HepG2 (cell line): ENCODE data around the gene SNX11. TPM values are rescaled to one million over a fixed set of nuclear protein-coding genes. Genes with fewer than 3 reads are reported as not detected.

Experiments used
- DNMT1 ChIP-seq: sonication (generic); formaldehyde crosslinking; IDR thresholded peaks from 2 replicates; pipeline ENCODE4 v1.5.1; 2020; ENCODE audit warnings: mild to moderate bottlenecking, missing genetic modification reagents
- DR1 ChIP-seq: sonication (generic); formaldehyde crosslinking; IDR thresholded peaks from 2 replicates; pipeline ENCODE4 v1.8.0; 2021; ENCODE audit warnings: mild to moderate bottlenecking, missing genetic modification reagents, inconsistent platforms
- KAT7 ChIP-seq: IDR thresholded peaks from 2 replicates; pipeline ENCODE4 v1.6.1; 2018; ENCODE audit warnings: borderline replicate concordance, missing compliant biosample characterization
- TEAD2 ChIP-seq: sonication (generic); formaldehyde crosslinking; IDR thresholded peaks from 2 replicates; pipeline ENCODE4 v1.9.0; 2021; ENCODE audit warnings: missing genetic modification reagents
- TSC22D2 ChIP-seq: sonication (generic); formaldehyde crosslinking; IDR thresholded peaks from 2 replicates; pipeline ENCODE4 v1.5.1; 2020; ENCODE audit warnings: missing genetic modification reagents, mild to moderate bottlenecking, borderline replicate concordance
- ZNF441 ChIP-seq: sonication (generic); formaldehyde crosslinking; IDR thresholded peaks from 2 replicates; pipeline ENCODE4 v1.7.0; 2021; ENCODE audit warnings: missing genetic modification reagents, borderline replicate concordance
- ZNF768 ChIP-seq: sonication (generic); formaldehyde crosslinking; IDR thresholded peaks from 2 replicates; pipeline ENCODE4 v1.4.0; 2020; ENCODE audit warnings: missing genetic modification reagents
- ZNF792 ChIP-seq: IDR thresholded peaks from 2 replicates; pipeline ENCODE4 v1.6.1; 2016
- ZZZ3 ChIP-seq: sonication (generic); formaldehyde crosslinking; IDR thresholded peaks from 2 replicates; pipeline ENCODE4 v1.4.0; 2020; ENCODE audit warnings: missing genetic modification reagents, mild to moderate bottlenecking, borderline replicate concordance
- polyA plus RNA-seq, 8 experiments: library from polyadenylated mRNA; depleted of rRNA in 3 of 8; stranded (reverse) in 7 of 8; unstranded in 1 of 8; fragments of >200 nt; fragmentation: Illumina TruSeq in 4 of 8; extraction: Trizol in 4 of 8; gene quantifications; 2 replicates each; pipeline versions ENCODE4 v1.2.1 to v1.2.3, GENCODE V29; 2011 to 2016; ENCODE audit warnings: low read depth in 4 of 8, missing spikeins in 1 of 8, mixed read lengths in 1 of 8; ENCODE audit not compliant: insufficient read depth in 1 of 8
- total RNA-seq, 5 experiments: library from RNA; depleted of rRNA; stranded (reverse); fragments of >200 nt; fragmentation: Illumina TruSeq; extraction: Trizol; gene quantifications; 2 replicates each; pipeline ENCODE4 v1.2.3, GENCODE V29; 2016; ENCODE audit warnings: low read depth in 1 of 5
- TF ChIP-seq, protein P1 (sequence below): sonication (generic); formaldehyde crosslinking; IDR thresholded peaks from 2 replicates; pipeline ENCODE4 v1.5.1; 2020; ENCODE audit warnings: missing genetic modification reagents, mild to moderate bottlenecking, borderline replicate concordance
- TF ChIP-seq, protein P2 (sequence below): IDR thresholded peaks from 2 replicates; pipeline ENCODE4 v1.6.1; 2016; ENCODE audit warnings: missing biosample characterization, missing genetic modification reagents, low read depth
- TF ChIP-seq, protein P3 (sequence below): sonication (generic); formaldehyde crosslinking; IDR thresholded peaks from 2 replicates; pipeline ENCODE4 v1.4.0; 2020; ENCODE audit warnings: missing genetic modification reagents
- TF ChIP-seq, protein P4 (sequence below): sonication (generic); formaldehyde crosslinking; IDR thresholded peaks from 2 replicates; pipeline ENCODE4 v1.8.1; 2023; ENCODE audit warnings: mild to moderate bottlenecking, missing genetic modification reagents, borderline replicate concordance
- TF ChIP-seq, protein P5 (sequence below): sonication (generic); formaldehyde crosslinking; conservative IDR thresholded peaks from 2 replicates; pipeline ENCODE4 v1.8.1; 2023; ENCODE audit warnings: missing genetic modification reagents
- TF ChIP-seq, protein P6 (sequence below): sonication (generic); formaldehyde crosslinking; IDR thresholded peaks from 2 replicates; pipeline ENCODE4 v1.9.0; 2021; ENCODE audit warnings: missing genetic modification reagents, borderline replicate concordance
- TF ChIP-seq, protein P7 (sequence below): sonication (generic); formaldehyde crosslinking; IDR thresholded peaks from 2 replicates; pipeline ENCODE4; 2020; ENCODE audit warnings: missing genetic modification reagents, mild to moderate bottlenecking, borderline replicate concordance

SNX11 gene
- total and polyA plus RNA-seq, 2 of the 13 experiments (the other 11 are each of a cell fraction or from before 2014, with no cell fraction given) = 12.9 to 14.0 TPM

DNA sequence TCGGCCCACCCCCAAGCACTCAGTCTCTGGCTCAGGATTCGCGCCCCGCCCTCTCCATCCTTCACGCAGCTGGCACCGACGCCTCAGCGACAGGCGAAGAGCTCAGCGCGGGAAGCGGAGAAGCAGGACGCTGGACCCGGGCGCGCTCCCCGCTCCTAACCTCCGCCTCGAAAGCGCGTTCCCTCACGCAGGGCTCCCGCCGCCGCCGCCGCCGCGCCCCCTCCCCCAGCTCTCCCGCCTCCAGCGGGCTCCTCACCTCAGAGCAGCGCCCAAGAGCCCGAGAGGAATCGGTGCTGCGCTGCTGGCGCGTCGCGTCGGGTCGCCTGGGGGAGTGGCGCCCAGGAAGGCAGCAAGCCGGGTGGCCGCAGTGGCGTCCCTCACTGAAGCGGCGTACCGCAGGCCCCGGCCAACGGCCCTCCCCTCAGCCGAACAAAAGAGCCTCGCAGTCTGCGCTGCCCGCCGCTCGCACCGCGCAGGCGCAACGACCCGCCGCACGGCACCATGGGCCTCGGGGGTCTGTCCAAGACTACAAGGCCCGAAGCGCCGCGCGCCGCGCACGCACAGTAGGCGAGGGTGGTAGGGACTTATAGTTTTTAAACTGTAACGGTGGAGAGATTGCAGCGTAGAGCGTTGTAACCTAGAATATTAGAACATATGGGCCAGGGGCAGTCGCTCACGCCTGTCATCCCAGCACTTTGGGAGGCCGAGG lies 6.4 kb upstream of the SNX11 start, which contains the start of gene CBX1 (continued):
- TF ChIP-seq, protein P1, sequence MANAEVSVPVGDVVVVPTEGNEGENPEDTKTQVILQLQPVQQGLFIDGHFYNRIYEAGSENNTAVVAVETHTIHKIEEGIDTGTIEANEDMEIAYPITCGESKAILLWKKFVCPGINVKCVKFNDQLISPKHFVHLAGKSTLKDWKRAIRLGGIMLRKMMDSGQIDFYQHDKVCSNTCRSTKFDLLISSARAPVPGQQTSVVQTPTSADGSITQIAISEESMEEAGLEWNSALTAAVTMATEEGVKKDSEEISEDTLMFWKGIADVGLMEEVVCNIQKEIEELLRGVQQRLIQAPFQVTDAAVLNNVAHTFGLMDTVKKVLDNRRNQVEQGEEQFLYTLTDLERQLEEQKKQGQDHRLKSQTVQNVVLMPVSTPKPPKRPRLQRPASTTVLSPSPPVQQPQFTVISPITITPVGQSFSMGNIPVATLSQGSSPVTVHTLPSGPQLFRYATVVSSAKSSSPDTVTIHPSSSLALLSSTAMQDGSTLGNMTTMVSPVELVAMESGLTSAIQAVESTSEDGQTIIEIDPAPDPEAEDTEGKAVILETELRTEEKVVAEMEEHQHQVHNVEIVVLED (CRISPR knock-in tag) = peak; percentile 96
- TF ChIP-seq, protein P2, sequence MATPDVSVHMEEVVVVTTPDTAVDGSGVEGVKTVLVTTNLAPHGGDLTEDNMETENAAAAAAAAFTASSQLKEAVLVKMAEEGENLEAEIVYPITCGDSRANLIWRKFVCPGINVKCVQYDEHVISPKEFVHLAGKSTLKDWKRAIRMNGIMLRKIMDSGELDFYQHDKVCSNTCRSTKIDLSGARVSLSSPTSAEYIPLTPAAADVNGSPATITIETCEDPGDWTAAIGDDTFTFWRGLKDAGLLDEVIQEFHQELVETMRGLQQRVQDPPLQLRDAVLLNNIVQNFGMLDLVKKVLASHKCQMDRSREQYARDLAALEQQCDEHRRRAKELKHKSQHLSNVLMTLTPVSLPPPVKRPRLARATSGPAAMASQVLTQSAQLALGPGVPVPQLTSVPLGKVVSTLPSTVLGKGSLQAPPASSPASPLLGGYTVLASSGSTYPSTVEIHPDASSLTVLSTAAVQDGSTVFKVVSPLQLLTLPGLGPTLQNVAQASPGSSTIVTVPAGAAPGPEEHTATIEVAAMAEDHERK = peak; percentile 87
- TF ChIP-seq ZNF441 (CRISPR knock-in tag) (peak; percentile 71), ZZZ3 (CRISPR knock-in tag) (peak; percentile 81), ZNF768 (CRISPR knock-in tag) (peak; percentile 65), DR1 (CRISPR knock-in tag) (peak; percentile 88), TSC22D2 (no peak; the same call in 1 of the 2 replicates), DNMT1 (peak; percentile 95; the same call in 1 of the 2 replicates), ZNF792 (peak; percentile 78), KAT7 (CRISPR knock-in tag) (peak; percentile 82; the same call in 1 of the 2 replicates), TEAD2 (CRISPR knock-in tag) (no peak)
- TF ChIP-seq, protein P3, sequence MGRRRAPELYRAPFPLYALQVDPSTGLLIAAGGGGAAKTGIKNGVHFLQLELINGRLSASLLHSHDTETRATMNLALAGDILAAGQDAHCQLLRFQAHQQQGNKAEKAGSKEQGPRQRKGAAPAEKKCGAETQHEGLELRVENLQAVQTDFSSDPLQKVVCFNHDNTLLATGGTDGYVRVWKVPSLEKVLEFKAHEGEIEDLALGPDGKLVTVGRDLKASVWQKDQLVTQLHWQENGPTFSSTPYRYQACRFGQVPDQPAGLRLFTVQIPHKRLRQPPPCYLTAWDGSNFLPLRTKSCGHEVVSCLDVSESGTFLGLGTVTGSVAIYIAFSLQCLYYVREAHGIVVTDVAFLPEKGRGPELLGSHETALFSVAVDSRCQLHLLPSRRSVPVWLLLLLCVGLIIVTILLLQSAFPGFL (CRISPR knock-in tag) = 0 out of 2 replicates have a peak, but pooled peaks have one; percentile 76
- TF ChIP-seq, protein P4, sequence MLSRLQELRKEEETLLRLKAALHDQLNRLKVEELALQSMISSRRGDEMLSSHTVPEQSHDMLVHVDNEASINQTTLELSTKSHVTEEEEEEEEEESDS = no peak; the same call in 1 of the 2 replicates
- TF ChIP-seq, protein P5, sequence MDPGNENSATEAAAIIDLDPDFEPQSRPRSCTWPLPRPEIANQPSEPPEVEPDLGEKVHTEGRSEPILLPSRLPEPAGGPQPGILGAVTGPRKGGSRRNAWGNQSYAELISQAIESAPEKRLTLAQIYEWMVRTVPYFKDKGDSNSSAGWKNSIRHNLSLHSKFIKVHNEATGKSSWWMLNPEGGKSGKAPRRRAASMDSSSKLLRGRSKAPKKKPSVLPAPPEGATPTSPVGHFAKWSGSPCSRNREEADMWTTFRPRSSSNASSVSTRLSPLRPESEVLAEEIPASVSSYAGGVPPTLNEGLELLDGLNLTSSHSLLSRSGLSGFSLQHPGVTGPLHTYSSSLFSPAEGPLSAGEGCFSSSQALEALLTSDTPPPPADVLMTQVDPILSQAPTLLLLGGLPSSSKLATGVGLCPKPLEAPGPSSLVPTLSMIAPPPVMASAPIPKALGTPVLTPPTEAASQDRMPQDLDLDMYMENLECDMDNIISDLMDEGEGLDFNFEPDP (CRISPR knock-in tag) = no peak
- TF ChIP-seq, protein P6, sequence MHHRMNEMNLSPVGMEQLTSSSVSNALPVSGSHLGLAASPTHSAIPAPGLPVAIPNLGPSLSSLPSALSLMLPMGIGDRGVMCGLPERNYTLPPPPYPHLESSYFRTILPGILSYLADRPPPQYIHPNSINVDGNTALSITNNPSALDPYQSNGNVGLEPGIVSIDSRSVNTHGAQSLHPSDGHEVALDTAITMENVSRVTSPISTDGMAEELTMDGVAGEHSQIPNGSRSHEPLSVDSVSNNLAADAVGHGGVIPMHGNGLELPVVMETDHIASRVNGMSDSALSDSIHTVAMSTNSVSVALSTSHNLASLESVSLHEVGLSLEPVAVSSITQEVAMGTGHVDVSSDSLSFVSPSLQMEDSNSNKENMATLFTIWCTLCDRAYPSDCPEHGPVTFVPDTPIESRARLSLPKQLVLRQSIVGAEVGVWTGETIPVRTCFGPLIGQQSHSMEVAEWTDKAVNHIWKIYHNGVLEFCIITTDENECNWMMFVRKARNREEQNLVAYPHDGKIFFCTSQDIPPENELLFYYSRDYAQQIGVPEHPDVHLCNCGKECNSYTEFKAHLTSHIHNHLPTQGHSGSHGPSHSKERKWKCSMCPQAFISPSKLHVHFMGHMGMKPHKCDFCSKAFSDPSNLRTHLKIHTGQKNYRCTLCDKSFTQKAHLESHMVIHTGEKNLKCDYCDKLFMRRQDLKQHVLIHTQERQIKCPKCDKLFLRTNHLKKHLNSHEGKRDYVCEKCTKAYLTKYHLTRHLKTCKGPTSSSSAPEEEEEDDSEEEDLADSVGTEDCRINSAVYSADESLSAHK (CRISPR knock-in tag) = no peak
- TF ChIP-seq, protein P7, sequence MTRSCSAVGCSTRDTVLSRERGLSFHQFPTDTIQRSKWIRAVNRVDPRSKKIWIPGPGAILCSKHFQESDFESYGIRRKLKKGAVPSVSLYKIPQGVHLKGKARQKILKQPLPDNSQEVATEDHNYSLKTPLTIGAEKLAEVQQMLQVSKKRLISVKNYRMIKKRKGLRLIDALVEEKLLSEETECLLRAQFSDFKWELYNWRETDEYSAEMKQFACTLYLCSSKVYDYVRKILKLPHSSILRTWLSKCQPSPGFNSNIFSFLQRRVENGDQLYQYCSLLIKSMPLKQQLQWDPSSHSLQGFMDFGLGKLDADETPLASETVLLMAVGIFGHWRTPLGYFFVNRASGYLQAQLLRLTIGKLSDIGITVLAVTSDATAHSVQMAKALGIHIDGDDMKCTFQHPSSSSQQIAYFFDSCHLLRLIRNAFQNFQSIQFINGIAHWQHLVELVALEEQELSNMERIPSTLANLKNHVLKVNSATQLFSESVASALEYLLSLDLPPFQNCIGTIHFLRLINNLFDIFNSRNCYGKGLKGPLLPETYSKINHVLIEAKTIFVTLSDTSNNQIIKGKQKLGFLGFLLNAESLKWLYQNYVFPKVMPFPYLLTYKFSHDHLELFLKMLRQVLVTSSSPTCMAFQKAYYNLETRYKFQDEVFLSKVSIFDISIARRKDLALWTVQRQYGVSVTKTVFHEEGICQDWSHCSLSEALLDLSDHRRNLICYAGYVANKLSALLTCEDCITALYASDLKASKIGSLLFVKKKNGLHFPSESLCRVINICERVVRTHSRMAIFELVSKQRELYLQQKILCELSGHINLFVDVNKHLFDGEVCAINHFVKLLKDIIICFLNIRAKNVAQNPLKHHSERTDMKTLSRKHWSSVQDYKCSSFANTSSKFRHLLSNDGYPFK (CRISPR knock-in tag) = peak; percentile 81; the same call in 1 of the 2 replicates
